Cardiac fibroblast (primary cell): ENCODE measurements around the gene TNS1.

ENCODE experiments used
- DNase-seq, 2 donors: peaks; one replicate each; pipeline versions ENCODE4 v3.0.0 to v3.0.0-alpha.2; 2010; ENCODE audit warnings: low read depth in 2 of 2
- H3K4me3 ChIP-seq, 2 donors: replicated peaks in 1 of 2; 1 replicate in 1 of 2; 2 replicates in 1 of 2; pipeline ENCODE4 v1.5.1; 2011; ENCODE audit warnings: low read depth in 2 of 2, low read length in 2 of 2, mild to moderate bottlenecking in 2 of 2, moderate library complexity in 1 of 2
- TF ChIP-seq, protein P1 (sequence below): IDR thresholded peaks from one replicate; pipeline ENCODE4 v1.5.1; 2011; ENCODE audit warnings: low read depth, mild to moderate bottlenecking, low read length, inconsistent platforms

The TNS1 gene

DNA sequence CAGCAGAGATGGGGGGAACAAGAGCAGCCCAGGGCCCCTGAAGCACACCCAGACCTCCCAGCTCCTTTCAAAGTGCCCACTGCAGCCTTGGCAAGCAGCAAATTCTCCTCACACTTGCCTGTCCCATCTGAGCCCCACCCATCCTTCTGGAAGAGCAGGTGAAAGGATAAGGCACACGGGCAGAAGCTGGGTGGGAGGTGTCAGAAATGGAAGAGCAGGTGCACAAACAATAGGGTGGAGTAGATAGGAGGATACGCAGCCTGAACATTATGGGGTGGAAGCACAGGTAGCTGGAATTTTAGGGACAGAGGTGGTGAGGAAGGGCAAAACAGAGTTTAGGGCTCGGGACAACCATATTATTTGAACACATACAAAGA is 69.2 kb downstream of the TNS1 start:
- TF ChIP-seq, protein P1, sequence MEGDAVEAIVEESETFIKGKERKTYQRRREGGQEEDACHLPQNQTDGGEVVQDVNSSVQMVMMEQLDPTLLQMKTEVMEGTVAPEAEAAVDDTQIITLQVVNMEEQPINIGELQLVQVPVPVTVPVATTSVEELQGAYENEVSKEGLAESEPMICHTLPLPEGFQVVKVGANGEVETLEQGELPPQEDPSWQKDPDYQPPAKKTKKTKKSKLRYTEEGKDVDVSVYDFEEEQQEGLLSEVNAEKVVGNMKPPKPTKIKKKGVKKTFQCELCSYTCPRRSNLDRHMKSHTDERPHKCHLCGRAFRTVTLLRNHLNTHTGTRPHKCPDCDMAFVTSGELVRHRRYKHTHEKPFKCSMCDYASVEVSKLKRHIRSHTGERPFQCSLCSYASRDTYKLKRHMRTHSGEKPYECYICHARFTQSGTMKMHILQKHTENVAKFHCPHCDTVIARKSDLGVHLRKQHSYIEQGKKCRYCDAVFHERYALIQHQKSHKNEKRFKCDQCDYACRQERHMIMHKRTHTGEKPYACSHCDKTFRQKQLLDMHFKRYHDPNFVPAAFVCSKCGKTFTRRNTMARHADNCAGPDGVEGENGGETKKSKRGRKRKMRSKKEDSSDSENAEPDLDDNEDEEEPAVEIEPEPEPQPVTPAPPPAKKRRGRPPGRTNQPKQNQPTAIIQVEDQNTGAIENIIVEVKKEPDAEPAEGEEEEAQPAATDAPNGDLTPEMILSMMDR = no peak
- H3K4me3 ChIP-seq = peak overlapping the region in 1 of 2 donors; percentile 28
- DNase-seq = no peak

DNA sequence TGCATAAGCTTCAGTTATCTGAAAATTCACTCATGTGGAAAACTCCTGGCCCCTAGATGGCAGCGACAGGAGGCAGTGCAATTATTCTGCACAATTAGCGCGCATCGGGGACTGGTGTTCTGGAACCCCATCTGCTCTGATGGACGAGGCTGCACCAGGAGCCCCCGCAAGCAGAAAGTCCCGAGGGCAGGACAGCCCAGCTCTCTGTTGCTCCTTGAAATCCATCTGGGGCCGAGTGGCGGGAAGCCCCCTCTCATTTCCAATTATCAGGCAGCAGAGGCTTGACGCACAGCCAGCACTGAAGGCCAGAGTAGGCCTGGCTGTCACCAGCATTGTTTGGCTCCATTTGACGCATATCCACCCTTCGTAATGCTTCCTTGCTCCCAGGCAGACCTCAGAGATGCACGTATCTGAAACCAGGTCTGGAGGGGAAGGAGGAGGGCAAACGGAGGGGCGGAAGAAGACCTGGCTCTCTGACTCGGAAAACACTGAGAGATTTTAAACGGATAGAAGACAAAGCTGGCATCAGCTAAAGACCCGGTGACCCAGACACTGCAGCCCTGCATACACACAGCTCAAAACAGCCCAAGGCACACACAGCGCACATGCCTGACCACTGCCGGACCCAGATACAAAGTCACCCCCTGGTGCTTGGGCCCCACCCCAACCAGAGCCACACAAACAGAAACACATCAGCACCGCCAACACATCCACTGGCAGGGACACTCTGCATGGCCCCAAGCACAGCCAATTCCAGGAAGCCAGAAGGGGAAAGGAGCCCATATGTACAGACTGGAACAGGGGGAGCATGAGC is 69.8 kb downstream of the TNS1 start:
- peak overlapping the region in 1 of 2 donors; percentile 2 for H3K4me3 ChIP-seq
- TF ChIP-seq, protein P1 = peak; percentile 11
- DNase-seq = peak; percentile 52 to 70

DNA sequence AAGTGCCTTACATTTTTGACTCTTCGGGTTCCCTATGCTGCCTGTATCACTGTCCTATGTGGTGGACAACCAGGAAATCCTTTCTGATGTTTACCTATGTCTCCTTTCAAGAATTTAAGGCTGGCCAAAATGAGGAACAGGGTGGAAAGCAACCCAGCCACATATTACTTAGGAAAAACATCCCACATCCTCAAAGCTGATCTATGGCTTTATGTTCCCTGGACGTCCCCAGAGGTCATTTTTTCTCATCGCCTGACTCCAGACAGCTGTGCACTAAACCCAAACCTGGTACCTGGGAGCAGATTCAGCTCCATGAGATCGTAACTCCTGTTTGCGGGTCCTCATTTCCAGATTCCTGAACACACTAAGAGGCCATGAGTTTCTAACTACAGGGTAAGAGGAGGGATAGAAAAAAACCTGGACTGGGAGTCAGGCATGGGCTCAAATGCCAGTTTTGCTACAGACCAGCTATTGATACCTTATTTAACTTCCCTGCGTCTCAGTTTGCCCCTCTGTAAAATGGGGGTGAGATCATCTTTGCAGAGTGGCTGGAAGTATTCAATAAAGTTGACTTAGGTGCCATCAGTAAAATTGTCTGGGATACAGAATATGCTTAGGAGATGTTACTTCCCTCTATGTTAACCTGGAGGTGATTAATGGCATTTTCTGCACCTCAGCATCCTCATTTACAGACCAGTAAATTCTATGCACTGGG is 70.8 kb downstream of the TNS1 start:
- no peak overlapping the region for H3K4me3 ChIP-seq
- TF ChIP-seq, protein P1 = no peak
- no peak for DNase-seq

DNA sequence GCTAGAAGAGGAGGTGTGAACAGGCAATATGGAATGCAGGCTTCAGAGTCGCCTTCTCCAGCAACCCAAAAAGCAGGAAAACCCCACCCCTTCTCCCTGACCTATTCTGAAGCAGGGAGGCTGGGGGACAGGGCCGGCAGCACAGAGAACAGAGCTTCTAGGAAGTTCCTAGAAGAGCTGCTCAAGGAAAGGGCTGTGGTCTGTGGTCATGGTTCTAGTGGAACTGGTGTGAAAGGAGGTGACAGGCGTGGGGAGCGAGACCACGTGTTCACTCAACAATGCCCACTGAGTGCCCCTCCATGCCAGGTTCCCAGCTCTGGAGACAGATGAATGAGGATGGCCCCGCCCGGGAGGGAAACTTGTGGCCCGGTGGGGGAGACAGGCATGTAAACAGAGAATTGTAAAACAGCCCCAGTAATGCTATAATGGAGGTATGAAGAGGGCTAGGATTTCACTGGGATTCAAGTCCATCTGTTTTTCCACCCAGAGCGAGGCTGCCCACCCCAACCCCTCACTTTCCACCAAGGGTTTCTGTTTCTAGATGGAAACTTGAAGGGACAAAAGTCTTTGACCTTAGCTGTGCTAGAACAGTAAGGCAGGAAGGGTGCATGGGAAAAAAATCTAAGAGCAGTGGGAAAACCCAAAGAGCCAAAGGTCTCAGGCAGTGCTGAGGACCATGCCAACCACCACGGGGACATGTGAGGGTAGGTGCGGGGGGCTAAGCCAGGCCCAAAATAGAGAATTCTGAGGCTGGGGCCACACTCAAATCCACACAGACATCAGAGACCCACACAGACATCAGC is 71.8 kb downstream of the TNS1 start:
- DNase-seq = peak in 1 of 2 donors; percentile 30
- H3K4me3 ChIP-seq = no peak overlapping the region
- TF ChIP-seq, protein P1 = no peak

DNA sequence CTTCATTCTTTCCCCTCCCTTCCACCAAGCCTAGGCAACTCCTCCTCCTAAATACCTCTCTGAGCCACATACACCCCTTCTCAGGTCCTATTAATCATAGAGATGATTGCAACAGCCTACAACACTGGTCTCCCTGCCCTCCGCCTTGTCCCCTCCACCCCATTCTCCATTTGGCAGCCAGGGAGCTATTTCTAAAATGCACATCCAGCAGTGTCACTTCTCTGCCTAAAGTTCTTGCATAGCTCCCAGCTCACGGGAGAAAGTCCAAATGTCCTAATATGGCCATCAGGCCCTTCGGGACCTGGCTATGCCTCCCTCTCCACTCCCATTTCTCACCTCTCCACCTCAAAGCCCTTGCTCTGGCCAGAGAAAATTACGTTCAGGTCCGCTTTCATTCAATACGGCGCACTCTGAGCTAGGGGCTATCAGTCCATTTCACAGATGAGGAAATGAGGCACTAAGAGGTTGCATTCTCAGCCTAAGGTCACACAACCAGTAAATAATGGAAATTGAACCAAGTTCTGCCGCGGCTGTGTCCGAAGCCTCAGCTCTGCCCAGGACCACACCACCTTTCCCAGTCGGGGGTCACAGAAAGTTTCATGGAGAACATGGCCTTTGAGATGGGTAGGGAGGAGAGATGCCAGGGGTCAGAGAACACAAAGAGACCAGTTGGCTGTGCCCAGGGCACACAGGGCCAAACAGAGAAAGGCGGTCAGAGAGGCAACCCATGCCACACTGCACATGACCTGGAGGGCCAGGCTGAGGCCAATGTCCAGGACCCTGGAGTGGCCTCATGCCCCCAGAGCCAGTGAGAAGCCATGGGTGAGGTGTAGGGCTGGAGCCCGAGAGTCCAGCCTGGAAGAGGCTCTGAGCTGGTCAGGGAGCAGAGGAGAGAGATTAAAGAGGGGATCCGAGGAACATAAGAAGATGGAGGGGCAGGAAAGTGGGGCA is 72.8 kb downstream of the TNS1 start:
- TF ChIP-seq, protein P1 = no peak
- DNase-seq = peak; percentile 77 to 92
- H3K4me3 ChIP-seq = no peak overlapping the region

DNA sequence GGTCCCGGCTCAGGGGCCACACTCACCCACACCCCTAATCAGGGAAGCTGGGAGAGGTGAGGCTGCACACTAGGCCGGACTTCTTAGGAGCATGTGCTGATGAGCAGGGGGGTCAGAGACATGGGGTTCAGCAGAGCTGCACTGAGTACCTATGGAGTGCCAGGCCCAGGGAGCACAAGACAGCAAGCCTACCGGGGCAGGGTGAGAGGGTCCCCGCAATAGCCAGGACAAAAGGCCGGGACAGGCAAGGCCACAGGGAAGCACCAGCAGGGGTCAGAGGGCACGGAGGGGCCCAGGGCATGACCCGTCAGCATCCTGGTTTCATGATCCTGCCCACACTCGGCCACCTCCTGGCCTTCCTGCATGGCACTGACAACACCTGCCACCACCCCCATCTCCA is 73.5 kb downstream of the TNS1 start:
- TF ChIP-seq, protein P1 = no peak
- H3K4me3 ChIP-seq = no peak overlapping the region
- no peak for DNase-seq
